ENCODE measurements around the gene ARSK. TPM values are rescaled to one million over a fixed set of nuclear protein-coding genes. Genes with fewer than 3 reads are reported as not detected.

Gene ARSK
- total RNA-seq, 1 experiment from 2014 or later = 3.6 TPM

- Mint-ChIP-seq H3K4me1 (ENCODE audit: insufficient read depth, unreplicated experiment) (peaks cover 6% of the 10 kb centered on the region), H3K36me3 (ENCODE audit: insufficient read depth, unreplicated experiment) (no peaks in the 10 kb centered on the region), H3K9me3 (ENCODE audit: unreplicated experiment) (no peaks in the 10 kb centered on the region), H3K4me3 (ENCODE audit: unreplicated experiment) (no peak overlapping the region), H3K27ac (ENCODE audit: low read depth, unreplicated experiment) (no peak overlapping the region), H3K27me3 (ENCODE audit: insufficient read depth, unreplicated experiment) (no peaks in the 10 kb centered on the region)
- no peak for DNase-seq (ENCODE audit: unreplicated experiment)
- no TSS peak for BruUV-seq (replicated peaks)
- TF ChIP-seq CTCF (IDR thresholded peaks at IDR 0.05; ENCODE audit: unreplicated experiment) = no peak
- POLR2A ChIA-PET = interaction anchor here (1.3 to 1.7 kb wide), 2 partner anchors 10 to 82 kb away, joined by 3 to 7 read pairs; partner anchors contain the start of genes ARSK, RFESD and SKIC3
- intact Hi-C loops (cut with micrococcal nuclease) = no loop called here
- CTCF ChIA-PET = interaction anchor here (0.6 to 0.7 kb wide), 2 partner anchors 46 to 50 kb away, joined by 3 read pairs; no protein-coding TSS in a partner anchor
Observed at GRCh38 chr5:95564450-95564849, 9.5 kb downstream of the ARSK start.

GRCh38 chr5:95565280-95565920 lies 10.5 kb downstream of the ARSK start:
- no peak for TF ChIP-seq CTCF (IDR thresholded peaks at IDR 0.05; ENCODE audit: unreplicated experiment)
- BruUV-seq (replicated peaks) = no TSS peak
- intact Hi-C loops (cut with micrococcal nuclease) = no loop called here
- H3K36me3 Mint-ChIP-seq (ENCODE audit: insufficient read depth, unreplicated experiment) = no peaks in the 10 kb centered on the region
- no peak overlapping the region for H3K27ac Mint-ChIP-seq (ENCODE audit: low read depth, unreplicated experiment)
- CTCF ChIA-PET = interaction anchor here (0.6 to 0.7 kb wide), 2 partner anchors 9 to 44 kb away, joined by 3 to 4 read pairs; no protein-coding TSS in a partner anchor
- H3K27me3 Mint-ChIP-seq (ENCODE audit: insufficient read depth, unreplicated experiment) = no peaks in the 10 kb centered on the region
- H3K4me3 Mint-ChIP-seq (ENCODE audit: unreplicated experiment) = no peak overlapping the region
- no peak for DNase-seq (ENCODE audit: unreplicated experiment)
- no peaks in the 10 kb centered on the region for H3K9me3 Mint-ChIP-seq (ENCODE audit: unreplicated experiment)
- POLR2A ChIA-PET = interaction anchor here (1.3 to 1.7 kb wide), 2 partner anchors 11 to 81 kb away, joined by 3 to 7 read pairs; partner anchors contain the start of genes ARSK, RFESD and SKIC3
- H3K4me1 Mint-ChIP-seq (ENCODE audit: insufficient read depth, unreplicated experiment) = peaks cover 6% of the 10 kb centered on the region

- H3K9me3 Mint-ChIP-seq (ENCODE audit: unreplicated experiment) = no peaks in the 10 kb centered on the region
- H3K4me1 Mint-ChIP-seq (ENCODE audit: insufficient read depth, unreplicated experiment) = no peaks in the 10 kb centered on the region
- ChIA-PET POLR2A (no interaction called here), CTCF (no interaction called here)
- no peak overlapping the region for H3K27ac Mint-ChIP-seq (ENCODE audit: low read depth, unreplicated experiment)
- H3K27me3 Mint-ChIP-seq (ENCODE audit: insufficient read depth, unreplicated experiment) = no peaks in the 10 kb centered on the region
- no peak for TF ChIP-seq CTCF (IDR thresholded peaks at IDR 0.05; ENCODE audit: unreplicated experiment)
- H3K4me3 Mint-ChIP-seq (ENCODE audit: unreplicated experiment) = no peak overlapping the region
- peaks cover 13% of the 10 kb centered on the region for H3K36me3 Mint-ChIP-seq (ENCODE audit: insufficient read depth, unreplicated experiment)
- intact Hi-C loops (cut with micrococcal nuclease) = no loop called here
- DNase-seq (ENCODE audit: unreplicated experiment) = no peak
- no TSS peak for BruUV-seq (replicated peaks)
Observed at GRCh38 chr5:95572016-95572415, 17.1 kb downstream of the ARSK start.

- no peaks in the 10 kb centered on the region for H3K27me3 Mint-ChIP-seq (ENCODE audit: insufficient read depth, unreplicated experiment)
- no peak overlapping the region for H3K4me3 Mint-ChIP-seq (ENCODE audit: unreplicated experiment)
- no peak for TF ChIP-seq CTCF (IDR thresholded peaks at IDR 0.05; ENCODE audit: unreplicated experiment)
- CTCF ChIA-PET = no interaction called here
- intact Hi-C loops (cut with micrococcal nuclease) = no loop called here
- peaks cover 7% of the 10 kb centered on the region for H3K9me3 Mint-ChIP-seq (ENCODE audit: unreplicated experiment)
- no TSS peak for BruUV-seq (replicated peaks)
- no peaks in the 10 kb centered on the region for H3K4me1 Mint-ChIP-seq (ENCODE audit: insufficient read depth, unreplicated experiment)
- H3K27ac Mint-ChIP-seq (ENCODE audit: low read depth, unreplicated experiment) = no peak overlapping the region
- H3K36me3 Mint-ChIP-seq (ENCODE audit: insufficient read depth, unreplicated experiment) = no peaks in the 10 kb centered on the region
- POLR2A ChIA-PET = interaction anchor here (1.0 kb wide), 1 partner anchor 27 kb away, joined by 3 read pairs; the partner anchor contains the start of genes ARSK and SKIC3
- DNase-seq (ENCODE audit: unreplicated experiment) = no peak
Observed at GRCh38 chr5:95581576-95581975, 26.7 kb downstream of the ARSK start.

Measured in MCF 10A (cell line).